ENCODE measurements around the gene AIMP1.

DNA sequence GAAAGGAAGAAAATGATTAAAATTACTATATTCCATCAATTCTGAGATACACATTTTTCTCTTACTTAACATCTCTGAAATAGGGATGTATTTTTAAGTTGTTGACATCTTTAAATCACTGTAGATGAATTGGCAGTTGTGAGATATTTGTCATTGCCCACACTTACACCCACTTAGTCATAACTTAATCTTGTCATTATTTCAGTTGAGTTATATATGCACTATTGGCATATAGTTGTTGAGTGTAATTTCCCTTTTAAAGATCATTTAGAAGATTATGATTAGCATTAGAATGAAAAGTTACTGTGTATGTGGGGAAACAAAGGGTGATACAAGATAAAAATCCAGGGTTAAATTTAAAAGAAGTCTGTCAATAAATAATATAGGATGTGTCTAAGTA, 2.2 kb downstream of the AIMP1 start:
- TF ChIP-seq CTCF (IDR thresholded peaks at IDR 0.05) (no peak), POLR2A (IDR thresholded peaks at IDR 0.05) (no peak)
